SHP77 treated with DMSO at 0.1 percent for 48 hours (cell line): ENCODE results near the gene HPS6.
A peak's percentile ranks its signal among the peaks of the same experiment; 100 is the strongest.
"Not testable (repeated sequence)": the region's sequence is repeated elsewhere in the genome, so short reads cannot be mapped to it uniquely, and the experiment has no call there.

Experiments used
- DNase-seq: peaks from one replicate; lab custom pipeline; 2025; lab: John Stamatoyannopoulos, UW

The HPS6 gene

DNA sequence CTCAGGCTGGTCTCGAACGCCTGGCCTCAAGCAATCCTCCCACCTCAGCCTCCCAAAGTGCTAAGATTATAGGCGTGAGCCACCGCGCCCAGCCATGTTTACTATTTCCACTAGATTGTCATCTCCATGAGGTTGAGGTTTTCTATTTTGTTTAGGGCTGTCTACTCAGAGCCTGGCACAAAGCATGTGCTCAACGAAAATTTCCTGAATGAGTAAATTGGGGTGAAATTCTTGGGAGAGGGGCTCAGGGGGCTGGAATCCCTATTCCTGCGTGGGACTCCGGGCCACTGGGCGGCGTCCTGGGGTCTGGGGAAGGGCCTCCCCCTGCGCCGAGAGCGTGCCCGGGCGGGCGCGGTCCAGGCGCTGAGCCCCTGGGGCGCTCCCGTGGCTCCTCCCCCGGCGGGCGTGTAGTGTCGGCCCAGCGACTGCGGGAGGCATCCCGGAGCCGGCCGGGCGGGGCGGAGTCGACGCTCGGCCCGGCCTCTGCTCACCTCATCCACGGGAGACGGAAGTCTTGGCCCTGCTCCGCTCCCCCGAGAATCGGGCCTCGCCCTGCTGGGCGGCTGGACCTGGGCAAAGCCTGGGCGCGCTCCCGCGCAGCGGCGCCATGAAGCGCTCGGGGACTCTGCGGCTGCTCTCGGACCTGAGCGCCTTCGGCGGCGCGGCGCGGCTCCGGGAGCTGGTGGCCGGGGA lies at the start of gene HPS6:
Gene HPS6 (plus strand): TSS at position 482 of the 693 bp plus-strand sequence. CDS start 126 bp downstream, at position 608.
- peak; percentile 25 for DNase-seq

DNA sequence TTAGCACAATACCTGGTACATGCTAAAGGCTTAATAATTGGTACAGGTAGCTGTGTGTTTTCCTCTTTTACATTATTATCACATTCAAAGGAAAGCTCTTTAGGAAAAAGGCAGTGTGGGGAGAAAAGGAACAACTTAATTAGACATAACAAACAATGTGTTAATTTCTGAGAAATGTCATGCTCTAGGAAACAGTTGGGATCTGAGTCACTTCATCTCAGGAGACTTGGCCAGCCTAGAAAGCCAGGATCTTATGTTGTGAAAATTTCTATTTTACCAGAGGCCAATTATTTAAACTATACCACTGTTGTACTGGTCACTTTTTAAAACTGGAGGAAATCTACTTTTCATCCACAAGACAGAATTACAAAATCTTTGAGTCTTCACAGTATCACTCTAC lies 48.7 kb upstream of the HPS6 start:
- DNase-seq: no peak

DNA sequence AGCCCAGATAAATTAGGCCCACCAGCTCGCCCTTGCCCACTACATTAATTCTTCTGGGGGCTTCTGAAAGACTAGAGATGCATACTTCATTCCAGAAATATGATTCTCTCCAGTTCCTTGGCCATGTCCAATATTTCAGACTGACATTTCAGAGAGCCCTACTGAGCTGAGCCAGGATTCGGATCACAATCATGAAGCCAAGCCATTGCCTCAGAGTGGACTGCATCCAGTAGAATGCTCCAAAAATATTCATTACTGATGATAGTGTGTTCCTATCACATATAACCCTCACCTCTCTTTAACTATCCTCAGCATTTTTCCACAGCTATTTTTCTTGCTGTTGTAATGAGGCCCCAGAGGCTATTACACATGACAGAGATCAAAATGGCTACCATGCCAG lies 47.9 kb upstream of the HPS6 start:
- DNase-seq: no peak

DNA sequence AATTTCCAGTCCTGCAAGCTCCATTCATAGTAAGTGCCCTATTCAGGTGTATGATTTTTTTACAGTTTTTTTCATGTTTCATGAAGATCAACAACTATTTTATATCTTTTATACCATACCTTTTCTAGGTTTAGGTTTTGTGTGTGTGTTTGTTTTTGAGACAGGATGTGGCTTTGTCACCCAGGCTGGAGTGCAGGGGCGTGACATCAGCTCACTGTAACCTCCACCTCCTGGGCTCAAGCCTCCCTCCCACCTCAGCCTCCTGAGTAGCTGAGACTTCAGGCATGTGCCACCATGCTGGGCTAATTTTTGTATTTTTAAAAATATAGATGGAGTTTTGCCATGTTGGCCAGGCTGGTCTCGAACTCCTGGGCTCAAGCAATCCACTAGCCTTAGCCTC lies 44.2 kb upstream of the HPS6 start:
- no peak for DNase-seq

DNA sequence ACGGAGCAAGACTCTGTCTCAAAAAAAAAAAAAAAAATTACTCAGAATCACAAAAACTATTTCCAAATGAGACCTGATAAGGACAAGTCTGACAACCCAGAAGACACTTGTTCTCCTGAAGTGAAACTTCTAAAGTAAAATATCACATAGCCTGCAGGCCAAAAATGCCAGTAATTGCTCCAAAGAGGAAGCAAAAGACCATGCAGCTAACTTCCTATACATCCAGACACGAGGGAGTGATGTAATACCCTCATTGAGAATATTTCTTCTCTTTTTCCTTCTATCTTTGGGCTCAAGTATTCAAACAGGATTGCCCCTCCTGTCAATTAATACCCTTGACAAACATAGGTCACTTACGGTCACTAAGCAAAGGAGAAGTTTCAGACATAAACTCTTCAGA lies 40.4 kb upstream of the HPS6 start:
- DNase-seq: no peak

DNA sequence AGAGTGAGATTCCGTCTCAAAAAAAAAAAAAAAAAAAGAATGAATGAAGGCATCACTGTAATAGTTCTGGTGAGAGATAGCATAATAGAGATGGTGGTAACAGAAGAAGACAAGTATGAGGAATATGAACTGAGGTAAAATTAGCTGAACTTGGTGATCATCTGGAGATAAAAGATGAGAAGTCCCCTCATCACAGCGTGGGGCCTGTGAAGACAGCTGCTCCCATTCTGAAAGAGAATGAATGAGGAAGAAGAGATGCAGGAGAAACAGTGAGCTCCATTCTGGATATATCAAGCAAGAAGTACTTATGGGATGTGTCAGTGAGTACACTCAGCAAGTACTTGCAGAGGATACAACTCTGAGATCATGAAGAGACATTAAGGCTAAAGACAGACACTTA lies 37.9 kb upstream of the HPS6 start:
- no peak for DNase-seq

DNA sequence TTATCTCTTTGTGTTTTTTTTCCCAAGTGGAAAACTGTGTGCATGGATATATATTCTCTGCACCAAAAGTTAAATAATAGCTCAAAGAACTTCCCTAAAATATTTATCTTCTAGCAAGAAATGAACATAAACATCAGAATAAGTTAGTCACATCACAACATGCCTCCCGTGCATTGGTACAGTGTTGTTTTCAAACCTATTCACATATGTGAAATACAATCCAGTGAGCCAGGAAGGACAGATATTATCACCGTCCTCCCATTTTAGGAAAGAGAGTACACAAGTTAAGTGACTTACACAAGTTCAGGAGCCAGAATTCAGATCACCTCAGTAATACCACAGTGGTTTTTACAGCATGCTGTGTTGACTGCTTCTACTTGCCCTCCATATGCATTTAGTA lies 31.4 kb upstream of the HPS6 start:
- no peak for DNase-seq

DNA sequence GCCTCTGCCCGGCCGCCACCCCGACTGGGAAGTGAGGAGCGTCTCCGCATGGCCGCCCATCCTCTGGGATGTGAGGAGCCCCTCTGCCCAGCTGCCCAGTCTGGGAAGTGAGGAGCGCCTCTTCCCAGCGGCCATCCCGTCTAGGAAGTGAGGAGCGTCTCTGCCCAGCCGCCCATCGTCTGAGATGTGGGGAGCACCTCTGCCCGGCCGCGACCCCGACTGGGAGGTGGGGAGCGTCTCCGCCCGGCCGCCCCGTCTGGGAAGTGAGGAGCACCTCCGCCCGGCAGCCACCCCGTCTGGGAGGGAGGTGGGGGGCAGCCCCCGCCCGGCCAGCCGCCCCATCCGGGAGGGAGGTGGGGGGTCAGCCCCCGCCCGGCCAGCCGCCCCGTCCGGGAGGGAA lies 29.3 kb upstream of the HPS6 start:
- not testable (repeated sequence) for DNase-seq

DNA sequence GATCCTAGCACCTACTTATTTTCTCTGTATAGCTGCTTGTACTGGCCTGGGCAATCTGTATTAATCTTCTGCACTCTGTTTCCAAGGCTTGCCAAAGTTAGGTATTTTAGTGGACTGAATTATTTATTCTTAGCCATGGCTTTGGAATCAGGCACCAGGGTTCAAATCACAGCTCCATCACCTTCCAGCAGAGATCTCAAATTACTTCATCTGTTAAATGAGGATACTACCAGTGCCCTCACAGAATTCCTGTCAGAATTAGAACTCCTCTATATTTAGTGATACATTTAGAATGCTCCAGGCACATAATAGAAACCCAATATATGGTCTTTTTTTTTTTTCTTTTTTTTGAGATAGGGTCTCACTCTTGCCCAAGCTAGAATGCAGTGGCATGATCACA lies 26.7 kb upstream of the HPS6 start:
- no peak for DNase-seq

DNA sequence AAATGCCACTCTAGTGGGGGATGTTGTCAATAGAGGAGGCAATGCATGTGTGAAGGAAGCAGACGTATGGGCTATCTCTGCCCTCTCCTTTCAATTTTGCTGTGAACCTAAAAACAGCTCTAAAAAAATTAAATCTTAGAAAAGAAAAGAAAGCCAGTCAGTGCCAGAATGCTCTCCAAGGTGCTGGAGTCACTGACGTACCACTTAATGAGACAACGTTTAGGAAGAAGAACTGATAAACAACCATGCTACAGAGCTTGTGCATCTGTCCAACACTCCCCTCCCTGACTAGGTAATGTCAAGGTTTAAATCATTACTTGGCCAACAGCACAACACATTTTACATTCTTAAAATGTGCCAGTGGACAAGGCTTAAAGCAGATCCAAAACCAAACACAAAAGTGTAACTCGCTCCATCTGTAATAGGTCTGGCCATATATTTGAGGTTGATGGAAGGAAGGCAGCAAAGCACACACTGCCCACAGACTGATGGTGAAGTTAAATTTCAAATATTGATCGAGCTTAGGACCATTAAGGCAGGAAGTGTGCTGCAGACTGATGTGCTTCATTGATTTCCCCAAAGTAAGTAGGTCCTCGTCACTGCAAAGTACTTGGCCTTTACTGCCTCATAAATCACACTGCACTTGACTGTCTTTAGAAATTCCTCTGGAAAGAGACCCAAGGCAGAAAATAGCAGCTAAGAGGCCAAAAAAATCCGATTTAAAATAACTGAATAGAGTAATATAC lies 24.7 kb upstream of the HPS6 start:
- no peak for DNase-seq

DNA sequence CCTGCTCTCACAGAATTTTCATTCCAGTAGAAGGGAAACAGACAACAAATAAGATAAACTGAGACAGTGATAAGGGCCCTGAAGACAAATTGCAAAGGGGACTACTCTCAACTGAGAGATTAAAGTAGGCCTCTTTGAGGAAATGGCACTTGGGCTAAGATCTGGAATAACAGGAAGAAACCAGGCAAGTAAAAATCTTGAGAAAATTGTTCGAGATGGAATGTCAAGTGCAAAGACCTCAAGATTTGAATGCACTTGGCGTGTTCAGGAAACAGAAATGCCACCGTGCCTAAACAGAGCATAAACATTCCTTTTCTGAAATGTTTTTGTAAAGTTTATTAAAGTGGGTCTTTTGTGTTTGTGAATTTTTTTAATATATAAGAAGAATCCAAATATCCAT lies 19.9 kb upstream of the HPS6 start:
- no peak for DNase-seq

DNA sequence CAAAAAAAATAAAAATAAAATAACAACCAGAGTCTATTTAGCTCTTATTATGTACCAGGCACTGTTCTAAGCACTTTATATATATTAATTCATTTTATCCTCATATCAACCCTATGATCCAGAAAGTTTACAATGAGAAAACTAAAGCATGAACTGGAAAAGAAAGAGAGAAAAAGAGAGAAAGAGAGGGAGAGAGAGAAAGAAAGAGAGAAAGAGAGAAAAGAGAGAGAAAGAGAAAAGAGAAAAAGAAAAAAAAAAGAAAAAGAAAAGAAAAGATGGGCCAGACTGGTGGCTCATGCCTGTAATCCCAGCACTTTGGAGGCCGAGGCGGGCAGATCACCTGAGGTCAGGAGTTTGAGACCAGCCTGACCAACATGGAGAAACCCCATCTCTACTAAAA lies 19.1 kb upstream of the HPS6 start:
- DNase-seq: no peak

DNA sequence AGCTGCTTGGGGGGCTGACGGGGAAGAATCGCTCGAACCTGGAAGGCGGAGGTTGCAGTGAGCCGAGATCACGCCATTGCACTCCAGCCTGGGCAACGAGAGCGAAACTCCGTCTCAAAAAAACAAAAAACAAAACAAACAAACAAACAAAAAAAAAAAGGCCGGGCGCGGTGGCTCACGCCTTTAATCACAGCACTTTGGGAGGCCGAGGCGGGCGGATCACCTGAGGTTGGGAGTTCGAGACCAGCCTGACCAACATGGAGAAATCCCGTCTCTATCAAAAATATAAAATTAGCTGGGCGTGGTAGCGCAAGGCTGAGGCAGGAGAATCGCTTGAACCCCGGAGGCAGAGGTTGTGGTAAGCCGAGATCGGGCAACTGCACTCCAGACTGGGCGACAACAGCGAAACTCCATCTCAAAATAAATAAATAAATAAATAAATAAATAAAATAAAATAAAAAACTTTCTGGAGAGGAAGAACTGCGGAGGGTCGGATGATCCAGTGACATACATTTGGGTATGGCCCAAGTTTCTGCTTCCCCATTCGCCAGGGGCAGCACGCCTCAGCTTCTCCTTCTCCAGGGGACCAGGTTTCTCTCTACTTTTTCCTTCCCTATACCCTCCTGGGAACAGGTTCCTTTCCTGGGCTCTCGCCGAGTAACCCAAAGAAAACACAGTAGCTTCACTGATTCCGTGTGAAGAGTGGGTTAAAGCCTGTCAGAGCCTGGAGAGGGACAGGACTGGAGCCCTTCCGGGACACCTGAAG lies 10.1 kb upstream of the HPS6 start:
- DNase-seq: not testable (repeated sequence)

DNA sequence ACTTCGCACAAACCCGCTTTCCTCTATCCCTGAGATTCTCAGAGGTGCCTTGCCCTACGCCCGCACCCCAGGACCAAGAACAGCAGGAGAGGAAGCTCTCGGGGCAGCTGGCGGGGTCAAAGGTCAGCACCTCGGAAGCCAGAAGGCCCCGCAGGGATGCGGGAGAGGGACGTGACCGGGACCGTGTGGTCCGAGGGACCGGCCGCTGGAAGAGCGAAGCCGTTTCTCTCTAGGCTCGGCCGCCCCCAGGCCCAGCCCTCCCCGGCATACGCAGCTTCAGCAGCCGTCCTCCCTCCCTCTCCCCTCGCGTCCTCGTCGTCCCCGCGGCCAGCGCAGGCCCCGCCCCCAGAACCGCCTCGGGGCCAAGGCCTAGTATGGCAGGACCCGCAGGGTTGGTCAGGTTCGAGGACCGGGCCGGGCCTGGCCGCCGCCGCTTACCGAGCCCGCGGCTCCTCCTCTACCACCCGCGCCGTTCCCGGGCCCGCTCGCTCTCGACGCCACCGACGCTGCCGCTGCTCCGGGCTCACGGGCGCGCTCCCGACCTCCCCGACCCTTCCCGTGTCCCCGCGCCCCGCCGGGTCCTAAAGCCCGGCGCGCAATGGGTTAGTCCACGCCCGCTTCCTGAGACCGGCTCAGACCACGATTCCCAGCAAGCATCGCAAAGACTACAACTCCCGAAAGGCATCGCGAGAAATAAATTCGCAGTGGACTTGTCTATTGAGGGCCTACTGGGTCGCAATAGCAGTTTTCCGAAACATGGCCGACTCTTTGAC lies 9.3 kb upstream of the HPS6 start, which contains the start of gene ARMH3:
Gene ARMH3 (minus strand): TSS at position 527 of the 773 bp plus-strand sequence. CDS start 16,059 bp downstream, outside the sequence.
- DNase-seq: peak; percentile 94

DNA sequence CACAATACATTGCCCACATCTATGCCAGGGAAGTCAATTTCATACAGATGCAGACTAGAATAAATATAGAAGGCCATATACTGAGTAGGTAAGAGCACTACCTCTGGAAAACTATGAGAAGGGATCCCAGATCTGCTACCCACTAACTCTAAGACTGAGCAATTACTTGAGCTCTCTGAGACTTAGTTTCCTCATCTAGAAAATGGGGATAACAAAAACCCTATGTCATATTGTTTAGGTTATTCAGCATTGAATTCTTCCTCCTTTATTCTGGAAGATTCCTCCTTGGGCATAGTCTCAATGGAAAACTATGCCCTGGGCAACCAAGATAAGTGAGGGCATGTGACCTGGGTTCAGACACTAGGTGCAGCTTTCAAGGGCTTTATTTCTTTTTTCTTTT lies 5.2 kb upstream of the HPS6 start:
- DNase-seq: no peak

DNA sequence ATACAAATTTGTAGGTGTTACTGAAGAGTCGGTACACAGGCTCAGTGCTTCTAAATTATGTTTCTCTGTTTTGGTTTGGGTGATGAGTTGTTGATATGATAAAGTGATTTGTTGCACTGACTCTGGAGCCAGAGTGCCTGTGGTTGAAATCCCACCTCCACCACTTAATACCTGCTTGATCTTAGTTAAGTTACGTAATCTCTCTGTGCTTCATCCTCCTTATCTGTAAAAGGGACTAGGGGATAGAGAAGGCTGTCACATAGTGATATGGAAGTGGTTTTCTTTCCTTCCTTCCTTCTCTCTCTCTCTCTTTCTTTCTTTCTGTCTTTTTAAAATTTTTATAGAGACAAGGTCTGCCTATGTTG lies 664 bp upstream of the HPS6 start:
- DNase-seq: no peak

DNA sequence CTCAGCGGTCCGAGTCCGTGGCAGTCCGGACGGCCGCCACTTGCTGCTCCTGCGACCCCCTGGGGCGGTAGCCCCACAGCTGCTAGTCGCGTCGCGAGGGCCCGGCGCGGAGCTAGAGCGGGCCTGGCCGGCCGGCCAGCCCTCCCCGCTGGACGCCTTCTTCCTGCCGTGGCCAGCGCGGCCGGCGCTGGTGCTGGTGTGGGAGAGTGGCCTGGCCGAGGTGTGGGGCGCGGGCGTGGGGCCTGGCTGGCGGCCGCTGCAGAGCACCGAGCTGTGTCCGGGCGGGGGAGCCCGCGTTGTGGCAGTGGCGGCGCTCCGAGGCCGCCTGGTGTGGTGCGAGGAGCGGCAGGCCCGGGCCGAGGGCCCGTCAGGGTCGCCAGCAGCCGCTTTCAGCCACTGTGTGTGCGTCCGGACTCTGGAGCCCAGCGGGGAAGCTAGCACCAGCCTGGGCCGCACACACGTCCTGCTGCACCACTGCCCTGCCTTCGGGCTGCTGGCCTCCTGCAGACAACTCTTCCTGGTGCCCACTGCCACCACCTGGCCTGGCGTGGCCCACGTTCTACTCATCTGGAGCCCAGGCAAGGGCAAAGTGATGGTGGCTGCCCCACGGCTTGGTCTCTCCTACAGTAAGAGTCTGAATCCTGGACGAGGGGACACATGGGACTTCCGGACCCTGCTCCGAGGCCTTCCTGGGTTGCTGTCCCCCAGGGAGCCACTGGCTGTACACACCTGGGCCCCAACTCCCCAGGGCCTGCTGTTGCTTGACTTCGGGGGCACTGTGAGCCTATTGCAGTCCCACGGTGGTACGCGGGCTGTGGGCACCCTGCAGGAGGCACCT lies 631 bp downstream of the HPS6 start:
- DNase-seq: no peak

DNA sequence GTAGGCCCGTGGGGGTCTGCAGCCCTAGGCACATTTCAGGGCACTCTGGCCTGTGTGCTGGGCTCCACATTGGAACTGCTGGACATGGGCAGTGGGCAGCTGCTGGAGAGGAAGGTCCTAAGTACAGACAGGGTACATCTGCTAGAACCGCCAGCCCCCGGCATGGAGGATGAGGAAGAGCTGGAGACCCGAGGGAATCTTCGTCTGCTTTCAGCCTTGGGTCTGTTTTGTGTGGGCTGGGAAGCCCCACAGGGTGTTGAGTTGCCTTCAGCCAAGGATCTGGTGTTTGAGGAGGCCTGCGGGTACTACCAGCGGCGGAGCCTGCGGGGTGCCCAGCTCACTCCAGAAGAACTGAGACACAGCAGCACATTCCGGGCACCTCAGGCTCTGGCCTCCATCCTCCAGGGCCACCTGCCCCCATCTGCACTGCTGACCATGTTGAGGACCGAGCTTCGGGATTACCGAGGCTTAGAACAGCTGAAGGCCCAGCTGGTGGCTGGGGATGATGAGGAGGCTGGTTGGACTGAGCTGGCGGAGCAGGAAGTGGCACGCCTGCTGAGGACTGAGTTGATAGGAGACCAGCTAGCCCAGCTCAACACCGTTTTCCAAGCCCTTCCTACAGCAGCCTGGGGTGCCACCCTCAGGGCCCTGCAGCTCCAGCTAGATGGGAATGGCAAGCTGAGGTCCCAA lies 1.4 kb downstream of the HPS6 start:
- no peak for DNase-seq

DNA sequence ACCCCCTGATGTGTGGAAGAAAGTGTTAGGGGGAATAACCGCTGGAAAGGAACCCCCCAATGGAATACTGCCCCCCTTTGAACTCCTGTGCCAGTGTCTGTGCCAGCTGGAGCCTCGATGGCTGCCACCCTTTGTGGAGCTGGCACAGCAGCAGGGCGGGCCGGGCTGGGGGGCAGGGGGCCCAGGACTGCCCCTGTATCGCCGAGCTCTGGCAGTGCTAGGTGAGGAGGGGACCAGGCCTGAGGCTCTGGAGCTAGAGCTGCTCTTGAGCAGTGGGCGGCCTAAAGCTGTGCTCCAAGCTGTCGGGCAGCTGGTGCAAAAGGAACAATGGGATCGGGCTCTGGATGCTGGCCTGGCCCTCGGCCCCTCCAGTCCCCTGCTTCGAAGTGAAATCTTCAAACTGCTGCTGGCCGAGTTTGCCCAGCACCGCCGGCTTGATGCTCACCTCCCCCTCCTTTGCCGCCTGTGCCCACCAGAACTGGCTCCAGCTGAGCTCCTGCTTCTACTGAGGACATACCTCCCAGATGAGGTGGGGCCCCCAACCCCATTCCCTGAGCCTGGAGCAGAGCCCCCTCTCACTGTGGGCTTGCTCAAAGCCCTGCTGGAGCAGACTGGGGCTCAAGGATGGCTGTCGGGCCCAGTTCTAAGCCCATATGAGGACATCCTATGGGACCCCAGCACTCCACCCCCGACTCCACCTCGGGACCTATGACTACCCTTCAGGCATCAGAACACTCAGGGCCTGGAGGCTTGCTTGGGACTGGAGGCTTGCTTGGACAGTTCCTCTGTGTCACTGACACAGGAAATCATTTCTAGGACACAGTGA lies 2.2 kb downstream of the HPS6 start:
- DNase-seq: no peak

DNA sequence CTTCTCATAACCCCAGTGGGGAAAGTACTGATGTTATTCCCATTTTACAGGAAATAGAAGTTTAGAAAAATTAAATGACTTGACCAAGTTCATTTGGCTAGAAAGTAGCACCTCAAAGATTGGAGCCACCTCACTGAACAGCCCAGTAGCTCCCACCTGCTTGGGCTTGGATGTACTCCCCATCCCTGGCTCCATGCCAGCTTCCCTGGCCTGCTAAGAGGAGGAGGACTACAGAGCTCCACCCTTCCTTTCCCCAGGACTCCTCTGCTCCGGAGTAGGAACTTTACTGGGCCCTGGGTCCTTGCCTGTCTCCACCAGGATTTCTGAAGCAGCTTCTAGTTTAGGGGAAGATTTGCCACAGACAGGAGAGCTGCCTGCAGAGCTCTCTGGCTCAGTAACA lies 3.1 kb downstream of the HPS6 start:
- no peak for DNase-seq
